ENCODE measurements around the gene BPIFA3.
"Not testable (repeated sequence)": the region's sequence is repeated elsewhere in the genome, so short reads cannot be mapped to it uniquely, and the experiment has no call there.

The BPIFA3 gene

DNA sequence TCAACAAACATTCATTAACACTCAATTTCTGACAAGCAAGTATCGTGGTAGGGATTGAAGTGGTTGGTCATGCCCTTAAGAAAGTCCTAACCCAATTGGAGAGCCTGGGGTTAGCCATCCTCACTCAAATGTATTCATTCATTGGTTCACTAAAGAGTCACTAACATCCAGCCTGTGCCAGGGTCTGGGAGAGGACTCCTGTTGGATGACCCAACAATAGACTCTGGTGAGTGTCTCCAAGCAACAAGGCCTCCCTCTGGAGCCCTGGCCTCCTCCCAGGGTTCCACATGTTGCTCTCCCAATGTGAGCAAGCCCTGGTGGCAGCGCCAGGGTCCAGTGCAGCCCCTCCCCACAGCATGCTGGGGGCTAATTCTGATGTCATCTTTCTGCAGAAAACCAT, at the start of gene BPIFA3:
Gene BPIFA3 (plus strand): TSS at position 301 of the 400 bp plus-strand sequence. CDS start 185 bp downstream, outside the sequence.
- in situ Hi-C loops (cut with MboI; ENCODE audit: low sequenced_read_pairs): no loop called here

DNA sequence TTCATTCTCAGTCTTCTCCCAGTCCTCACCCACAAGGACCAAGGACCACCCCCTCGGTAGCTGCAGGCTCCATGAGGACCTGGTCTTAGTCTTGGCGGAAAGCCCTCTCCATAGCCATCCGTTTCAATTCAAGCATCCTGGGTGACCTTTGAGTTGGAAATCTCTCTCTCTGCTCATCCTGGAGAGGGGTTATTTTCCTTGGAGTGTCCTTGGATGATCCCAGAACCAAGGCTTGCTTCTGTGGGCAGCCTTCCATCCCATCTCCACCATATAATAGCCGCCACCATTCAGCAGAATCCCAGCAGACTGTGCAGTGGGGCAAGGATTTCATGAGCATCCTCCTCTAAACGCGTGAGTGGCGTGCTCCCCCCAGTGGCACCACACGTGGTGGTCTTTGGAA, 49.3 kb upstream of the BPIFA3 start, which contains the start of gene BPIFA2:
Gene BPIFA2 (plus strand): TSS at position 301 of the 400 bp plus-strand sequence. CDS start 987 bp downstream, outside the sequence.
- in situ Hi-C loops (cut with MboI; ENCODE audit: low sequenced_read_pairs): no loop called here

DNA sequence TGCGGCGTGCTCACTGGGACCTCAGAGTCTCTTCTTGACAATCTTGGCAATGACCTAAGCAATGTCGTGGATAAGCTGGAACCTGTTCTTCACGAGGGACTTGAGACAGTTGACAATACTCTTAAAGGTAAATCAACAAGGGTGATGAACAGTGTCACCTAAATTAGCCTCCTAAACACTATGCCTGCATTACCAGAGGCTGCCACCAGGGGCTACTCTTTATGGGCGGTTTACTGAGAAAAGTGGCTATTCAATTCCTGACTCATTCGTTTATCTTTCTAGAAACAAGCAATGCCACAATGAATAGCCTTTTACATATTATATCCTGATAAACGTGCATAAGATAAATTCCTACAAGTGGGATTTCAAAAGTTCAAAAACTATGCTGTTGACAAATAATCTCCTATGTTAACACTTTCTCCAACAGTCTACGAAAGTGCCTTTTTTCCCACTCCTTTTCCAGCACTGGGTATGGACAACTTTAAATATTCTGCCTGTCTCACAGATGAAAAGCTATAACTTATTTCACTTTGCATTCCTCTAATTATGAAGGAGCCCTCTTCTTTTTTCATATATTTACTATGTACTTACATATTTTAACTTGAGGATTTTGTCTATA, 47.9 kb upstream of the BPIFA3 start:
- in situ Hi-C loops (cut with MboI; ENCODE audit: low sequenced_read_pairs): no loop called here

- in situ Hi-C loops (cut with MboI; ENCODE audit: low sequenced_read_pairs): no loop called here
Observed at GRCh38 chr20:33172781-33173180, 44.4 kb upstream of the BPIFA3 start.

- in situ Hi-C loops (cut with MboI; ENCODE audit: low sequenced_read_pairs): no loop called here
Observed at GRCh38 chr20:33175123-33175522, 42.0 kb upstream of the BPIFA3 start.

- in situ Hi-C loops (cut with MboI; ENCODE audit: low sequenced_read_pairs): no loop called here
Observed at GRCh38 chr20:33176101-33176500, 41.1 kb upstream of the BPIFA3 start.

GRCh38 chr20:33177866-33178265, 39.3 kb upstream of the BPIFA3 start:
- in situ Hi-C loops (cut with MboI; ENCODE audit: low sequenced_read_pairs): no loop called here

DNA sequence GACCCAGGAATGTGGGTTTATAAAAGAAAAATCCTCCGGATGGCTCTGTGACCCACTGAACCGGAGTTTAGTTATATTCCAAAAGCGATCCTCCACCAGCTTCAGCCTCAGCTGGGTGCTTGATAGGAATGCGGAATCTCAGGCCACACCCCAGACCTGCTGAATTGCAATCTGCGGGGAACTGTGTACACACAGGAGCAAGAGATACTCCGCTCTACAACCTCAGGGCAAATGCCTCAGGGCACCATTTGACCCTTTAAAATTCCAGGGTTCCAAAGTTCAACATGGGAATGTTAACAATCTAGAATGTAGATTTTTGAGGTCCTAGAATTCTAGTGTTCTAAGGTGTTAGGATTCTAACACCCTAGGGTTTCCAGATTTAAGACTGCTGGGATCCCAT, 38.4 kb upstream of the BPIFA3 start:
- in situ Hi-C loops (cut with MboI; ENCODE audit: low sequenced_read_pairs): no loop called here

GRCh38 chr20:33180169-33180568, 37.0 kb upstream of the BPIFA3 start:
- in situ Hi-C loops (cut with MboI; ENCODE audit: low sequenced_read_pairs): no loop called here

DNA sequence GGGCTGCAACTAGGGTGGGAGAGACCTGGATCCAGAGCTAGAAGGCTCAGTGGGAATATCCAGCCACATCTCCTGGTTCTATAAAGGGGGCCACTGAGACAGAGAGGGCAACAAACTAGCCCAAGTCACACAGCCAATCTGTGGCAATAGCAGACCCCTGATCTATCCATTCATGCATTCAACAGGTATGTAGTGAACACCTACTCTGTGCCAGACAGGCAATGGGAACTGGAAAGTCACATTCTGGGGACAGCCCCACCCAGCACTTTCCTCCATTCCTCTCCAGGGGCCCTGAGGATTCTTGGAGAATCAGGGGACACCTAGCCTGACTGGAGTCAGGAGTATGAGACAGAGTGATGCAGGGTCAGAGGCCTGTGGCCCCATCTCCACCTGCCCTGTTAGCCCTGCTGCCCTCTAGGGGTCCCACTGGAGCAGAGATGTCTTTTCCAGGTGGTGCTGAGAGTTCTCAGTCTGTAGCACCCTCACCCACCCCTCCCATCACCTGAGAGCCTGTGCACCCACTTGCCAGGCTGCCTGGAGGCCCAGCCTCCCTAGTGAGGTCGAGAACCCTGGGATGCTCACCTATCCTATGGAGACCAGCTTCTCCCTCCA, 35.6 kb upstream of the BPIFA3 start:
- in situ Hi-C loops (cut with MboI; ENCODE audit: low sequenced_read_pairs): no loop called here

DNA sequence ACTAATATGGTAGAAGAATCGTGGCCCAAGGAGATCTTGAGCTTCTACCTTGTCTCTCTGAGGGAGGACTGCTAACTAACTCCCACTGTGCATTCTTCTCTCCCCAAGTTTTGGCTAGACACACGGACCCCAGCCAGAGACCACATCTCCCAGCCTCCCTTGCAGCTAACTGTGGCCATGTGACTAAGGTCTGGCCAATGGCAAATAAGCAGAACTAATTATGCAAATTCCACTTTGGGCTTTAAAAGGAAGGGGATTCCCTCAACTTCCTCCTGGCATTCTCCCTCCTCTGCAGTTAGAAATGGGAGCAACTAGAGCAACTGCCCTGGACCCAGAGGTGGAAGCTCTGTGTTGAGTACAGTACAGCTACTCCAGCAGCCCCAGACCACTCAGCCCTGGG, 33.8 kb upstream of the BPIFA3 start:
- in situ Hi-C loops (cut with MboI; ENCODE audit: low sequenced_read_pairs): no loop called here

DNA sequence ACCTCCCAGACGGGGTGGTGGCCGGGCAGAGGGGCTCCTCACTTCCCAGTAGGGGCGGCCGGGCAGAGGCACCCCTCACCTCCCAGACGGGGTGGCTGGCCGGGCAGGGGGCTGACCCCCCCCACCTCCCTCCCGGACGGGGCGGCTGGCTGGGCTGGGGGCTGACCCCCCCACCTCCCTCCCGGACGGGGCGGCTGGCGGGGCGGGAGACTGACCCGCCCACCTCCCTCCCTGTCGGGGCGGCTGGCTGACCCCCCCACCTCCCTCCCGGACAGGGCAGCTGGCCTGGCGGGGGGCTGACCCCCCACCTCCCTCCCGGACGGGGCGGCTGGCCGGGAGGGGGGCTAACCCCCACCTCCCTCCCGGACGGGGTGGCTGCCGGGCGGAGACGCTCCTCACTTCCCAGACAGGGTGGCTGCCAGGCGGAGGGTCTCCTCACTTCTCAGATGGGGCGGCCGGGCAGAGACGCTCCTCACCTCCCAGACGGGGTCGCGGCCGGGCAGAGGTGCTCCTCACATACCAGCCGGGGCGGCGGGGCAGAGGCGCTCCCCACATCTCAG, 32.0 kb upstream of the BPIFA3 start:
- in situ Hi-C loops (cut with MboI; ENCODE audit: low sequenced_read_pairs): not testable (repeated sequence)

GRCh38 chr20:33187491-33187890, 29.7 kb upstream of the BPIFA3 start:
- in situ Hi-C loops (cut with MboI; ENCODE audit: low sequenced_read_pairs): no loop called here

GRCh38 chr20:33188421-33188820, 28.7 kb upstream of the BPIFA3 start:
- in situ Hi-C loops (cut with MboI; ENCODE audit: low sequenced_read_pairs): no loop called here

DNA sequence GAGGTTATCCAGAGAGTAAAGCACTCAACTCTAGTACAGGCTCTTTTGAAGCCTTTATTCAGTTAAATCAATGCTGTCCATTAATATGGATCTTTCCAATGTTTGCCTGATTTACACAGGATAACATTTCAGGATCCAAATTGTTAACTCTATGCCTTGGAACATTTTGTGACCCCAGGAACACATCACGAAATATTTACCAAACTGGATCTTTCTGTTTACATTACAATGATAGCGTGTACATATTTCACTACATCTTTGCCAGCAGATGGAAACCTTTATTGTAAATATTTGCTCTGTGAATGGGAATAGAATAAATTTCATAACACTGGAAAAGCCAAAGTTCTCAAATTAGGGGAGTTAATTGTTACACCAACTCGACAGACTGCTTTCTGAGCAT, 25.7 kb upstream of the BPIFA3 start:
- in situ Hi-C loops (cut with MboI; ENCODE audit: low sequenced_read_pairs): no loop called here

GRCh38 chr20:33191955-33192354, 25.2 kb upstream of the BPIFA3 start:
- in situ Hi-C loops (cut with MboI; ENCODE audit: low sequenced_read_pairs): no loop called here

GRCh38 chr20:33192912-33193501, 24.1 kb upstream of the BPIFA3 start:
- in situ Hi-C loops (cut with MboI; ENCODE audit: low sequenced_read_pairs): no loop called here

DNA sequence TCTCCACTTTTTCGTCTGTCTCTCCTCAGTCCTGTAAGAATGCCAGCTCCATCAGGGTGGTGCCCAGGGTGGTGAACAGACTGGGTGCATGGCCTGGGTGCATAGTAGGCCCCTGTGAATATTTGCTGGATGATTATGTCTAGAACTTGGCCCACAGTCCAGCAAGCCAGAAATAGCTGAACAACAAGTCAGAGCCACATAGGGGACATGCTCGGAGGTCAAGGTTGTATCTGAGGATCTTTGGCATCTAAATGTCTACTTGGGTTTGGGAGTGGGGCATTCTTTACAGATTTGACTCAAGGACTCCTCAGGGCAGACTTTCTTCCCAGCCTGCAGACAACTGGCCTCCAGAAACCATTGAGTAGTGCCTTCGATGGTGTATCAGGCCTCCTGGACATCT, 18.1 kb upstream of the BPIFA3 start:
- in situ Hi-C loops (cut with MboI; ENCODE audit: low sequenced_read_pairs): no loop called here

- in situ Hi-C loops (cut with MboI; ENCODE audit: low sequenced_read_pairs): no loop called here
Observed at GRCh38 chr20:33202451-33202850, 14.7 kb upstream of the BPIFA3 start.

GRCh38 chr20:33203444-33203843, 13.7 kb upstream of the BPIFA3 start:
- in situ Hi-C loops (cut with MboI; ENCODE audit: low sequenced_read_pairs): no loop called here

- in situ Hi-C loops (cut with MboI; ENCODE audit: low sequenced_read_pairs): no loop called here
Observed at GRCh38 chr20:33209789-33210188, 7.4 kb upstream of the BPIFA3 start.

GRCh38 chr20:33210371-33210770, 6.8 kb upstream of the BPIFA3 start:
- in situ Hi-C loops (cut with MboI; ENCODE audit: low sequenced_read_pairs): no loop called here
